Sigmoid colon (tissue), 4 donors: ENCODE measurements around the gene ERMARD.

Experiments used
- EP300 ChIP-seq, 4 donors: sonication (generic); formaldehyde crosslinking; IDR thresholded peaks; one replicate each; pipeline ENCODE4 v1.6.1; 2017; ENCODE audit warnings: antibody characterized with exemption in 4 of 4
- POLR2AphosphoS5 ChIP-seq, 4 donors: sonication (generic); formaldehyde crosslinking; IDR thresholded peaks; one replicate each; pipeline ENCODE4 v1.6.1; 2017; ENCODE audit warnings: antibody characterized with exemption in 4 of 4
- TF ChIP-seq, protein P1 (sequence below), 4 experiments: fragments of 450-650 bp in 3 of 4; fragments of 200-600 bp in 1 of 4; IDR thresholded peaks; one replicate each; pipeline ENCODE4 v1.5.1; 2016 to 2019; ENCODE audit warnings: antibody characterized with exemption in 4 of 4, mild to moderate bottlenecking in 3 of 4, moderate library complexity in 2 of 4

DNA sequence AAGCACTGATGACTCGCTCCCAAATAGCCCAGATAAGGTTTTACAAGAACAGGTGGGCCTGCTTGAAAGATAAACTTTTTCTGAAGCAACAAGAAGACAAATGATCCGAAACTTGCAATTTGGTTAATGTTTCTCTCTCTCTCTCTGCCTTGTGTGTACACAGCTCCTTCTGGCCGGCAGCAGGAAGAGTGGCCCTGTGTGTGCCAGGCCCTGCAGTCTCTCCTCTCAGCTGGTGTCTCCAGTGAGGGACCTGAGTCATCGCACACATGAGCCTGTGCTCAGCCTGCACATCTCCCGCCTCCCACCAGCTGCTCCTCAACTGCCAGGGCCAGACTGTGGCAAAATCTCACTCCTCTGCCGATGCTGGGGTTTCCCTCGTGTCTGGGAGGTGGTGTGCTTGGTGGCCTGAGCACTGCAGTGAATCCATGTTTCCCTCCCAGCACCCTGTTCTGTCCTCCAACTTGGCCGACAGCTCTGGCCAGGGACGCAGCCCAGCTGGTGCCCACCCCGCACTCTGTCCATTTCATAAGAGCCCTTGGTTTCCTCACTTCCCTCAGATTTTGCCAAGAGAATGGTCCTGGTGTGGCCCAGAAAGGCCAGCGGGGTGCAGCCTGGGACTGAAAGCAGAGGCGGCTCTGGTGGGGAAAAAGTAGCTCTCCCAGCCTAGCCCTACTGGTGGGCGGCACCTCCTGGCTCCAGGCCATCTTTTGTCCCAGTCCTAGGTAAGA is 49.4 kb downstream of the ERMARD start:
- TF ChIP-seq, protein P1, sequence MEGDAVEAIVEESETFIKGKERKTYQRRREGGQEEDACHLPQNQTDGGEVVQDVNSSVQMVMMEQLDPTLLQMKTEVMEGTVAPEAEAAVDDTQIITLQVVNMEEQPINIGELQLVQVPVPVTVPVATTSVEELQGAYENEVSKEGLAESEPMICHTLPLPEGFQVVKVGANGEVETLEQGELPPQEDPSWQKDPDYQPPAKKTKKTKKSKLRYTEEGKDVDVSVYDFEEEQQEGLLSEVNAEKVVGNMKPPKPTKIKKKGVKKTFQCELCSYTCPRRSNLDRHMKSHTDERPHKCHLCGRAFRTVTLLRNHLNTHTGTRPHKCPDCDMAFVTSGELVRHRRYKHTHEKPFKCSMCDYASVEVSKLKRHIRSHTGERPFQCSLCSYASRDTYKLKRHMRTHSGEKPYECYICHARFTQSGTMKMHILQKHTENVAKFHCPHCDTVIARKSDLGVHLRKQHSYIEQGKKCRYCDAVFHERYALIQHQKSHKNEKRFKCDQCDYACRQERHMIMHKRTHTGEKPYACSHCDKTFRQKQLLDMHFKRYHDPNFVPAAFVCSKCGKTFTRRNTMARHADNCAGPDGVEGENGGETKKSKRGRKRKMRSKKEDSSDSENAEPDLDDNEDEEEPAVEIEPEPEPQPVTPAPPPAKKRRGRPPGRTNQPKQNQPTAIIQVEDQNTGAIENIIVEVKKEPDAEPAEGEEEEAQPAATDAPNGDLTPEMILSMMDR (IDR thresholded peaks at IDR 0.05) = no peak
- TF ChIP-seq EP300 (IDR thresholded peaks at IDR 0.05) = no peak
- no peak for TF ChIP-seq POLR2AphosphoS5 (IDR thresholded peaks at IDR 0.05)
